MCF 10A (cell line): ENCODE data around the gene HOXA3. TPM values are rescaled to one million over a fixed set of nuclear protein-coding genes. Genes with fewer than 3 reads are reported as not detected.

Experiments used
- BruUV-seq: library from RNA; stranded (reverse); fragments of 400-500 nt; replicated peaks from 2 replicates; lab custom pipeline; 2021; lab: Mats Ljungman, UMichigan
- CTCF ChIA-PET: fragments of 300-600 bp; sonication (Branson Sonifier 250); formaldehyde crosslinking; extraction: SDS; loops from one replicate; lab custom pipeline; 2021; ENCODE audit warnings: antibody characterized with exemption, inconsistent platforms; lab: Yijun Ruan, JAX
- POLR2A ChIA-PET: fragments of 300-600, 350-650 bp; sonication (Branson Sonifier 250); formaldehyde crosslinking; extraction: SDS; loops from one replicate; lab custom pipeline; 2020; ENCODE audit warnings: antibody characterized with exemption, inconsistent platforms; lab: Yijun Ruan, JAX
- DNase-seq: peaks from one replicate; pipeline ENCODE4 v3.0.0-alpha.2; 2018; ENCODE audit not compliant: unreplicated experiment
- H3K27ac Mint-ChIP-seq: one replicate; pipeline ENCODE4 v1.8.0; 2022; ENCODE audit warnings: mild to moderate bottlenecking, low read depth, mixed read lengths; ENCODE audit not compliant: unreplicated experiment
- H3K27me3 Mint-ChIP-seq: one replicate; pipeline ENCODE4 v1.8.0; 2022; ENCODE audit warnings: mixed read lengths; ENCODE audit not compliant: insufficient read depth, unreplicated experiment
- H3K36me3 Mint-ChIP-seq: one replicate; pipeline ENCODE4 v1.8.0; 2022; ENCODE audit warnings: mild to moderate bottlenecking, moderate library complexity, mixed read lengths; ENCODE audit not compliant: insufficient read depth, unreplicated experiment
- H3K4me1 Mint-ChIP-seq: one replicate; pipeline ENCODE4 v1.8.0; 2022; ENCODE audit warnings: mixed read lengths; ENCODE audit not compliant: insufficient read depth, unreplicated experiment
- H3K4me3 Mint-ChIP-seq: one replicate; pipeline ENCODE4 v1.8.0; 2022; ENCODE audit warnings: mild to moderate bottlenecking, moderate library complexity, mixed read lengths; ENCODE audit not compliant: unreplicated experiment
- H3K9me3 Mint-ChIP-seq: one replicate; pipeline ENCODE4 v1.8.0; 2022; ENCODE audit warnings: mixed read lengths; ENCODE audit not compliant: unreplicated experiment
- CTCF ChIP-seq: fragments of 200-600 bp; IDR thresholded peaks from one replicate; pipeline ENCODE4 v1.8.0; 2022; ENCODE audit warnings: antibody characterized with exemption, mild to moderate bottlenecking; ENCODE audit not compliant: unreplicated experiment
- intact Hi-C: fragments of 100-400 bp; cut with micrococcal nuclease; formaldehyde crosslinking; loops from 2 replicates; pipeline ENCODE4 v1.14.1; 2022
- total RNA-seq: library from RNA; stranded (reverse); gene quantifications from 2 replicates; pipeline ENCODE4 v1.2.3, GENCODE V29; 2022

HOXA3 gene
- total RNA-seq, 1 experiment from 2014 or later, result 8.2 TPM

DNA sequence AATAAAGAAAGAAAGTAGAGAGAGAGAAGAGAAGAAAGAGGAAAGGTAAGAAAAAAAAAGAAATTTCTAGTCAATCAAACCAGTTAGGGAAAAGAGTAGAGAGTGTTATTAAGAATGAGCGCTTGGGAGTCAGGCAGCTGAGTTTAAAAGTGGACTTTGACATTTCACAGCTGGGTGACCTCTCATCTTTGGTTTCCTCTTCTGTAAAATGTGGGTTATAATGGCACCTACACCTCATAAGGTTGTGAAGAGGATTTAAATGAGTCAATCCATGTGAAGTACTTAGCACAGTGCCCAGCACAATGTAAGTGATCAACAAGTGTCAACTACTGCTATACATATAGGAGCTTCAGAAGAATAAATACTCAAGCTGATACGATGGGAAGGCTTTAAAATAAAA lies 68.7 kb downstream of the HOXA3 start:
- DNase-seq, result no peak
- ChIA-PET CTCF (interaction anchor here (0.7 to 1.1 kb wide), 3 partner anchors 9 to 226 kb away, joined by 3 to 8 read pairs (median 3); no protein-coding TSS in a partner anchor), POLR2A (interaction anchor here (0.6 to 4.7 kb wide), 6 partner anchors 9 to 393 kb away, joined by 3 to 70 read pairs (median 3); partner anchors contain the start of gene HOXA1)
- no peaks in the 10 kb centered on the region for H3K36me3 Mint-ChIP-seq
- no peak overlapping the region for H3K27ac Mint-ChIP-seq
- H3K4me1 Mint-ChIP-seq, result peaks cover 40% of the 10 kb centered on the region
- no peak overlapping the region for H3K4me3 Mint-ChIP-seq
- no peaks in the 10 kb centered on the region for H3K27me3 Mint-ChIP-seq
- no TSS peak for BruUV-seq
- intact Hi-C loops, result no loop called here
- no peaks in the 10 kb centered on the region for H3K9me3 Mint-ChIP-seq
- no peak for TF ChIP-seq CTCF

GRCh38 chr7:27082171-27082570 lies 70.2 kb downstream of the HOXA3 start:
- intact Hi-C loops, result no loop called here
- POLR2A ChIA-PET, result interaction anchor here (0.7 to 4.7 kb wide), 10 partner anchors 8 to 223 kb away, joined by 3 to 70 read pairs (median 5); partner anchors contain the start of gene HOXA1
- Mint-ChIP-seq H3K27ac (peak overlapping the region; percentile 59), H3K27me3 (no peaks in the 10 kb centered on the region), H3K4me3 (no peak overlapping the region), H3K4me1 (peaks cover 40% of the 10 kb centered on the region), H3K36me3 (no peaks in the 10 kb centered on the region), H3K9me3 (no peaks in the 10 kb centered on the region)
- no peak for DNase-seq
- TF ChIP-seq CTCF, result no peak
- CTCF ChIA-PET, result interaction anchor here (0.6 to 1.4 kb wide), 2 partner anchors 48 to 111 kb away, joined by 3 to 4 read pairs; partner anchors contain the start of gene HOXA4
- no TSS peak for BruUV-seq

DNA sequence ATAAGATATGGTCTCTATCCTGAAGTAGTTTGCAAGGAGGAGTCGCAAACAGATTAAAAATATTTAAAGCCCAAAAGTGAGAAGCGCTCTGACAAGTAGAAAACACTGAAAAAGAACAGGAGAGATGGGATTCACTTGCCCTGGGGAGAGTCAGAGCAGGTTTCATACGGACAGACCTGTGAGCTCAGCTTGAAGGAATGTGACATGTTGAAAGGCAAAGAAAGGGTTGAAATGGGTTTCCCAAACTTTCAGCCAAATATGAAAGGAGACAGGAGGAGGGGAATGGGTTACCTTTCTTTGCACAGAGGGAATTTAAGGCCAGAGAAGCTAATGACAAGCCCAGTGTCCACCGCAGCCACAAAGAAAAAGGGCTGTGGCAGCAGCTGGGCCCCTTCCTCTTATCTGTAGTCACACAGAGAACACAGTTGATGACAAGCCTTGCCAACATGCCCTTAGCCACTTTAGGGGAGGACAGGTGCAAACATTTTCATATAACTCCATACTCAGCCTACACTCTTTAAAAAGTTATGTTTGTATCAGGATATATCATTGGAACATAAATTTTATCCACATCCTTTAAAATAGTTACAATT lies 71.4 kb downstream of the HOXA3 start:
- H3K4me3 Mint-ChIP-seq, result peak overlapping the region; percentile 11
- no peaks in the 10 kb centered on the region for H3K36me3 Mint-ChIP-seq
- H3K27me3 Mint-ChIP-seq, result no peaks in the 10 kb centered on the region
- ChIA-PET POLR2A (interaction anchor here (0.7 to 4.7 kb wide), 9 partner anchors 10 to 218 kb away, joined by 3 to 70 read pairs (median 6); partner anchors contain the start of gene HOXA1), CTCF (interaction anchor here (0.7 to 1.2 kb wide), 5 partner anchors 9 to 33 kb away, joined by 3 to 4 read pairs (median 3); no protein-coding TSS in a partner anchor)
- H3K9me3 Mint-ChIP-seq, result peaks cover 3% of the 10 kb centered on the region
- H3K27ac Mint-ChIP-seq, result peak overlapping the region; percentile 92
- BruUV-seq, result TSS peak; percentile 47
- DNase-seq, result peak; percentile 73
- H3K4me1 Mint-ChIP-seq, result peaks cover 40% of the 10 kb centered on the region
- TF ChIP-seq CTCF, result no peak
- intact Hi-C loops, result no loop called here

DNA sequence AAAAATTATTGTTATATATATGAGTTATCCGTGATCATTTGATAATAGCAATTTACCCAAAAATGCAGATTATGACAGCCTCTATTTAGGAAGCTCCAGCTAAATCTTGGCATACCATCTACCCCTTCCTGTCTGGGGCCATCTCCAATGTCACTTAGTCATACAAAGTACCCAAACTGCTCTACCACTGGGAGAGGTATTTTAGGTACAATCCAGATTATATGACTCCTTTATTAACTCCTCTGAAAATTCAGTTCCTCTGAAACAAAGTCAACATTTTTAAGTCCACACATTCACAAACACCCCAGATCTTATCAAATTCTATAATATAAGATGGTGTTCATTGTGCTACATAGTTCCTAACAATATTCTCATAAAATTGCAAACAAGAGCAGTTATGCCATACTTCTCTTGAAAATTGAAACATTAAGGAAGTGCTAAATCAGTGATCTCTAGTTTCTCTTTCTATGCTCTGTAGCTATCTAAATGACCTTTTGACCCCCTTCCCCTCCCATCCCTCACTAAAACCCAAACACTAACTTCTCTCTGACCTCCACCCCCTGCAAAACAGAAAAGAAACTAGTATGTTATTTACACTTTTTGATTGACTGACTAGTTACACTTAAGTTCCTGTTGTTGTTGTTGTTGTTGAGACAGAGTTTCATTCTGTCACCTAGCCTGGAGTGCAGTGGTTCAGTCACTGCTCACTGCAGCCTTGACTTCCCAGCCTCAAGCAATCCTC lies 73.0 kb downstream of the HOXA3 start:
- DNase-seq, result no peak
- intact Hi-C loops, result no loop called here
- CTCF ChIA-PET, result interaction anchor here (1.2 kb wide), 1 partner anchor 8 kb away, joined by 7 read pairs; no protein-coding TSS in a partner anchor
- BruUV-seq, result no TSS peak
- POLR2A ChIA-PET, result interaction anchor here (0.7 to 1.1 kb wide), 4 partner anchors 13 to 42 kb away, joined by 3 to 4 read pairs (median 3); no protein-coding TSS in a partner anchor
- no peak overlapping the region for H3K4me3 Mint-ChIP-seq
- no peaks in the 10 kb centered on the region for H3K36me3 Mint-ChIP-seq
- TF ChIP-seq CTCF, result no peak
- peaks cover 7% of the 10 kb centered on the region for H3K9me3 Mint-ChIP-seq
- H3K4me1 Mint-ChIP-seq, result peaks cover 40% of the 10 kb centered on the region
- peak overlapping the region; percentile 92 for H3K27ac Mint-ChIP-seq
- H3K27me3 Mint-ChIP-seq, result no peaks in the 10 kb centered on the region
